HG02623 (cell line): Measurements from ENCODE around the gene HOXD8.

Experiments used
- ATAC-seq: cut with Tn5 transposase; IDR thresholded peaks from one replicate; pipeline ENCODE4 v1.9.1; 2021; ENCODE audit warnings: moderate library complexity; ENCODE audit not compliant: unreplicated experiment

Gene HOXD8

GRCh38 chr2:176102309-176102866 lies 27.1 kb upstream of the HOXD8 start:
- ATAC-seq, result no peak

- ATAC-seq, result no peak
Measured at GRCh38 chr2:176103194-176103593, 26.3 kb upstream of the HOXD8 start.

- no peak for ATAC-seq
Measured at GRCh38 chr2:176103742-176104315, 25.7 kb upstream of the HOXD8 start.

GRCh38 chr2:176104316-176105077 lies 25.0 kb upstream of the HOXD8 start:
- no peak for ATAC-seq

- no peak for ATAC-seq
Measured at GRCh38 chr2:176105078-176105729, 24.3 kb upstream of the HOXD8 start.

GRCh38 chr2:176105730-176106580 lies 23.6 kb upstream of the HOXD8 start:
- no peak for ATAC-seq

- ATAC-seq, result no peak
Measured at GRCh38 chr2:176106581-176107539, 22.6 kb upstream of the HOXD8 start, which contains the start of gene HOXD11. Gene HOXD11, plus strand, starts transcription at chr2:176107280. Its CDS starts 76 bp downstream, at chr2:176107356.

GRCh38 chr2:176107731-176108181 lies 21.7 kb upstream of the HOXD8 start:
- ATAC-seq, result no peak

- no peak for ATAC-seq
Measured at GRCh38 chr2:176109192-176109901, 20.2 kb upstream of the HOXD8 start.

- no peak for ATAC-seq
Measured at GRCh38 chr2:176109946-176110345, 19.6 kb upstream of the HOXD8 start.

- ATAC-seq, result no peak
Measured at GRCh38 chr2:176110415-176111308, 18.8 kb upstream of the HOXD8 start.

- no peak for ATAC-seq
Measured at GRCh38 chr2:176111309-176111663, 18.2 kb upstream of the HOXD8 start.

- no peak for ATAC-seq
Measured at GRCh38 chr2:176111846-176112374, 17.6 kb upstream of the HOXD8 start.

GRCh38 chr2:176112375-176113302 lies 16.9 kb upstream of the HOXD8 start:
- ATAC-seq, result no peak

GRCh38 chr2:176114120-176114929 lies 15.2 kb upstream of the HOXD8 start:
- no peak for ATAC-seq
